Right lobe of liver (tissue), 4 donors: ENCODE data around the gene CISD2.

Experiments used
- CTCF ChIP-seq, 4 donors: fragments of 200-600 bp in 3 of 4; fragments of 450-650 bp in 1 of 4; IDR thresholded peaks; one replicate each; pipeline versions ENCODE4 v1.5.1 to v1.8.0; 2016 to 2022; ENCODE audit warnings: antibody characterized with exemption in 4 of 4, mild to moderate bottlenecking in 2 of 4
- POLR2A ChIP-seq: fragments of 450-650 bp; IDR thresholded peaks from one replicate; pipeline ENCODE4 v1.6.1; 2017; ENCODE audit warnings: antibody characterized with exemption, mild to moderate bottlenecking
- donor health status: DM: no; HTN: no; CAD: no.
- donor health status: DM: no; HTN: no; CAD: no.
- donor health status: DM: no; HTN: yes; CAD: no.

GRCh38 chr4:102860611-102861324 lies 8.0 kb upstream of the CISD2 start:
- TF ChIP-seq CTCF (IDR thresholded peaks at IDR 0.05) (no peak), POLR2A (no peak)
